Measurements from ENCODE around the gene TUBB3. TPM values are rescaled to one million over a fixed set of nuclear protein-coding genes. Genes with fewer than 3 reads are reported as not detected.
"Not testable (repeated sequence)": the region's sequence is repeated elsewhere in the genome, so short reads cannot be mapped to it uniquely, and the experiment has no call there.

Gene TUBB3
- total RNA-seq, 1 experiment from 2014 or later = 205 TPM

DNA sequence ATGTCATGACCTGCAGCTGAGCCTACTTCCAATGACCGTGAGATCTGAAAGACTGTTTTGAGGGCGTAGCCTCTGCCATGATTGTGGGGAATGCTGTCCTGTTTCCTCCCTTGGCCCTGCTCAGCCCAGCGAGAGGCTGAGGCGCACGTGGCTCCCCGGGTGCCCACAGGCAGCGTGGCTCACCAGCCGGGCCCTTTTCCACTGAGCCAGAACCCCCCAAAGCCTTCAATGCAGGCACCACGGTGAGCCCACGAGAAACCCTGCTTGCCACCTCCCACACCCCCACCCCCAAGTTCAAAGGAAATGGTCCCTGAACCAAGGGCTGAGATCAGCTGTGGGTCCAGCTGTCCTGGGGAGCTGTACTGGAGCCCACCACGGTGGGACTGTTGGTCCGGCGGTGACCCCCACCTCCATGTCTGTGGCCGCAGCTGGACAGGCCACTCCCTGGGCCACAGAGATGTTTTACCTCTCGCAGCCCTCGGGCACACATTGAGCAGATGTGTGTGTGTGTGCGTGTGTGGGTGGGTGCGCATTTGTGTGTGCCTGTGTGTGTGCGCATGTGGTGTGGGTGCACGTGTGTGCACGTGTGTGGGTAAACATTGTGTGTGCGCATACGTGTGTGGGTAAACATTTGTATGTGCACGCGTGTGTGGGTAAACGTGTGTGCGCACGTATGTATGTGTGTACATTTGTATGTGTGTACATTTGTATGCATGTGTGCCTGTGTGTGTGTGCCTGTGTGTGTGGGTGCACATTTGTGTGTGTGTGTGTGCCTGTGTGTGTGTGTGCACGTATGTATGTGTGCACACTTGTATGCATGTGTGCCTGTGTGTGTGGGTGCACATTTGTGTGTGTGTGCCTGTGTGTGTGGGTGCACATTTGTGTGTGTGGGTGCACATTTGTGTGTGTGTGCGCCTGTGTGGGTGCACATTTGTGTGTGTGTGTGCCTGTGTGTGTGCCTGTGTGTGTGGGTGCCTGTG lies 9.4 kb upstream of the TUBB3 start:
- no peaks in the 10 kb centered on the region for H3K9me3 ChIP-seq (ENCODE audit: control insufficient read depth, insufficient read depth, low read depth, low read length)
- no TSS peak for BruUV-seq (replicated peaks)
- H3K4me1 ChIP-seq (ENCODE audit: control insufficient read depth, insufficient read depth, low read length) = peaks cover 4% of the 10 kb centered on the region; the same call in 1 of the 2 replicates
- no peak overlapping the region for H3K4me3 ChIP-seq (ENCODE audit: low read depth in 2 of 2, low read length in 2 of 2)
- H3K36me3 ChIP-seq (ENCODE audit: control insufficient read depth, insufficient read depth, low read length) = peaks cover 3% of the 10 kb centered on the region; the same call in 1 of the 2 replicates
- ChIA-PET POLR2A (no interaction called here), CTCF (no interaction called here)
- H3K27me3 ChIP-seq (ENCODE audit: control insufficient read depth, insufficient read depth, low read length) = no peaks in the 10 kb centered on the region
- intact Hi-C loops (cut with micrococcal nuclease; ENCODE audit: unreplicated experiment) = no loop called here
- DNase-seq (ENCODE audit: low read depth, low spot score) (no peak), ATAC-seq (no peak)
- no peak overlapping the region for H3K27ac ChIP-seq (ENCODE audit: low read length)
- no peak for TF ChIP-seq TCF7L2 (IDR thresholded peaks at IDR 0.05; ENCODE audit: low read depth, low read length)
- TF ChIP-seq, protein P1, sequence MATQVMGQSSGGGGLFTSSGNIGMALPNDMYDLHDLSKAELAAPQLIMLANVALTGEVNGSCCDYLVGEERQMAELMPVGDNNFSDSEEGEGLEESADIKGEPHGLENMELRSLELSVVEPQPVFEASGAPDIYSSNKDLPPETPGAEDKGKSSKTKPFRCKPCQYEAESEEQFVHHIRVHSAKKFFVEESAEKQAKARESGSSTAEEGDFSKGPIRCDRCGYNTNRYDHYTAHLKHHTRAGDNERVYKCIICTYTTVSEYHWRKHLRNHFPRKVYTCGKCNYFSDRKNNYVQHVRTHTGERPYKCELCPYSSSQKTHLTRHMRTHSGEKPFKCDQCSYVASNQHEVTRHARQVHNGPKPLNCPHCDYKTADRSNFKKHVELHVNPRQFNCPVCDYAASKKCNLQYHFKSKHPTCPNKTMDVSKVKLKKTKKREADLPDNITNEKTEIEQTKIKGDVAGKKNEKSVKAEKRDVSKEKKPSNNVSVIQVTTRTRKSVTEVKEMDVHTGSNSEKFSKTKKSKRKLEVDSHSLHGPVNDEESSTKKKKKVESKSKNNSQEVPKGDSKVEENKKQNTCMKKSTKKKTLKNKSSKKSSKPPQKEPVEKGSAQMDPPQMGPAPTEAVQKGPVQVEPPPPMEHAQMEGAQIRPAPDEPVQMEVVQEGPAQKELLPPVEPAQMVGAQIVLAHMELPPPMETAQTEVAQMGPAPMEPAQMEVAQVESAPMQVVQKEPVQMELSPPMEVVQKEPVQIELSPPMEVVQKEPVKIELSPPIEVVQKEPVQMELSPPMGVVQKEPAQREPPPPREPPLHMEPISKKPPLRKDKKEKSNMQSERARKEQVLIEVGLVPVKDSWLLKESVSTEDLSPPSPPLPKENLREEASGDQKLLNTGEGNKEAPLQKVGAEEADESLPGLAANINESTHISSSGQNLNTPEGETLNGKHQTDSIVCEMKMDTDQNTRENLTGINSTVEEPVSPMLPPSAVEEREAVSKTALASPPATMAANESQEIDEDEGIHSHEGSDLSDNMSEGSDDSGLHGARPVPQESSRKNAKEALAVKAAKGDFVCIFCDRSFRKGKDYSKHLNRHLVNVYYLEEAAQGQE (IDR thresholded peaks at IDR 0.05; ENCODE audit: insufficient read depth in 1 of 2, low read depth in 2 of 2, low read length in 1 of 2) = no peak
- TF ChIP-seq CTCF (IDR thresholded peaks at IDR 0.05) = no peak
- TF ChIP-seq POLR2AphosphoS5 (IDR thresholded peaks at IDR 0.05; ENCODE audit: low read depth, low read length) = no peak
- TF ChIP-seq SIN3A (IDR thresholded peaks at IDR 0.05; ENCODE audit: borderline replicate concordance, insufficient read depth, low read depth, low read length) = no peak
- in situ Hi-C loops (cut with HindIII; ENCODE audit: low pct_unique_long_range_greater_than_20kb, low sequenced_read_pairs) = no loop called here

DNA sequence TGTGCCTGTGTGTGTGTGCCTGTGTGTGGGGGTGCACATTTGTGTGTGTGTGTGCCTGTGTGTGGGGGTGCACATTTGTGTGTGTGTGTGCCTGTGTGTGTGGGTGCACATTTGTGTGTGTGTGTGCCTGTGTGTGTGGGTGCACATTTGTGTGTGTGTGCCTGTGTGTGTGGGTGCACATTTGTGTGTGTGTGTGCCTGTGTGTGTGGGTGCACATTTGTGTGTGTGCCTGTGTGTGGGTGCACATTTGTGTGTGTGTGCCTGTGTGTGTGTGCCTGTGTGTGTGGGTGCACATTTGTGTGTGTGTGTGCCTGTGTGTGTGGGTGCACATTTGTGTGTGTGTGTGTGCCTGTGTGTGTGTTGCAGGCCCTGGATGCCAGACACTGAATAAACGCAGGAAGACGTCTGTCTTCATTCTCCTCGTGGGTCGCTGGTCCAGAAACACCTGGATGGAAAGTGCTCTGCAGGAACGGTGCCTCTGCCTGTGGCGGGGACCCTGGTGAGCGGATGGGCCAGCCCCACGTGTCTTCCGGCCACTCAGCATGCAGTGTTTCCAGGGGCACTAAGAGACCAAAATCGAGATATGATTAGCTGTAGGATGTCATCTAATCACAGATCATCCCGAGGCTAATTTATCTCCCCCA lies 8.4 kb upstream of the TUBB3 start:
- H3K36me3 ChIP-seq (ENCODE audit: control insufficient read depth, insufficient read depth, low read length); in situ Hi-C loops (cut with HindIII; ENCODE audit: low pct_unique_long_range_greater_than_20kb, low sequenced_read_pairs); CTCF ChIA-PET; H3K4me3 ChIP-seq (ENCODE audit: low read depth in 2 of 2, low read length in 2 of 2); intact Hi-C loops (cut with micrococcal nuclease; ENCODE audit: unreplicated experiment); ATAC-seq; BruUV-seq (replicated peaks); POLR2A ChIA-PET; DNase-seq (ENCODE audit: low read depth, low spot score); H3K4me1 ChIP-seq (ENCODE audit: control insufficient read depth, insufficient read depth, low read length); H3K9me3 ChIP-seq (ENCODE audit: control insufficient read depth, insufficient read depth, low read depth, low read length); H3K27ac ChIP-seq (ENCODE audit: low read length); H3K27me3 ChIP-seq (ENCODE audit: control insufficient read depth, insufficient read depth, low read length): not testable (repeated sequence)
